GM21515 (cell line): ENCODE results near the gene TSPAN17.
A peak's percentile ranks its signal among the peaks of the same experiment; 100 is the strongest.

Source experiments
- ATAC-seq: cut with Tn5 transposase; IDR thresholded peaks from one replicate; pipeline ENCODE4 v1.9.1; 2021; ENCODE audit not compliant: unreplicated experiment

The TSPAN17 gene

GRCh38 chr5:176658817-176659511, 11.7 kb downstream of the TSPAN17 start:
- ATAC-seq: peak; percentile 46

- no peak for ATAC-seq
Observed at GRCh38 chr5:176659512-176659839, 12.2 kb downstream of the TSPAN17 start.

- no peak for ATAC-seq
Observed at GRCh38 chr5:176659860-176660461, 12.7 kb downstream of the TSPAN17 start.

GRCh38 chr5:176660530-176660859, 13.2 kb downstream of the TSPAN17 start:
- ATAC-seq: peak; percentile 26

- peak; percentile 62 for ATAC-seq
Observed at GRCh38 chr5:176660860-176661641, 13.8 kb downstream of the TSPAN17 start.

GRCh38 chr5:176661676-176662075, 14.4 kb downstream of the TSPAN17 start:
- no peak for ATAC-seq

GRCh38 chr5:176662371-176663333, 15.4 kb downstream of the TSPAN17 start:
- ATAC-seq: no peak

GRCh38 chr5:176663566-176663965, 16.3 kb downstream of the TSPAN17 start:
- no peak for ATAC-seq

- ATAC-seq: no peak
Observed at GRCh38 chr5:176664479-176664878, 17.2 kb downstream of the TSPAN17 start.

- no peak for ATAC-seq
Observed at GRCh38 chr5:176664886-176665285, 17.6 kb downstream of the TSPAN17 start.

GRCh38 chr5:176665517-176665916, 18.2 kb downstream of the TSPAN17 start:
- no peak for ATAC-seq

- no peak for ATAC-seq
Observed at GRCh38 chr5:176667637-176668036, 20.4 kb downstream of the TSPAN17 start.

- ATAC-seq: no peak
Observed at GRCh38 chr5:176670449-176670848, 23.2 kb downstream of the TSPAN17 start.

- no peak for ATAC-seq
Observed at GRCh38 chr5:176671399-176671798, 24.1 kb downstream of the TSPAN17 start.

GRCh38 chr5:176671890-176672747, 24.8 kb downstream of the TSPAN17 start:
- no peak for ATAC-seq

- no peak for ATAC-seq
Observed at GRCh38 chr5:176673651-176674583, 26.6 kb downstream of the TSPAN17 start.

GRCh38 chr5:176674799-176675198, 27.5 kb downstream of the TSPAN17 start:
- no peak for ATAC-seq

GRCh38 chr5:176675676-176676360, 28.5 kb downstream of the TSPAN17 start:
- no peak for ATAC-seq
